Cardiac septum (tissue), 1 donor: ENCODE measurements around the gene TRAK1. TPM values are rescaled to one million over a fixed set of nuclear protein-coding genes. Genes with fewer than 3 reads are reported as not detected.

Source experiments
- DNase-seq: peaks from one replicate; pipeline ENCODE4 v3.0.0-alpha.2; 2020; ENCODE audit warnings: low spot score
- intact Hi-C: fragments of 100-400 bp; cut with DNase I; formaldehyde crosslinking; loops from one replicate; pipeline ENCODE4 v1.14.0; 2022
- total RNA-seq: library from RNA; stranded (reverse); fragmentation: NEBNext Ultra II Directional; extraction: Animal tissue kit (Norgen Biotek cat#: 25700); gene quantifications from one replicate; pipeline ENCODE4 v1.2.1, GENCODE V29; 2021
- donor health status: DM: no; HTN: no; CAD: no.

Gene TRAK1
- total RNA-seq, 1 donor from 2014 or later = 246 TPM

DNA sequence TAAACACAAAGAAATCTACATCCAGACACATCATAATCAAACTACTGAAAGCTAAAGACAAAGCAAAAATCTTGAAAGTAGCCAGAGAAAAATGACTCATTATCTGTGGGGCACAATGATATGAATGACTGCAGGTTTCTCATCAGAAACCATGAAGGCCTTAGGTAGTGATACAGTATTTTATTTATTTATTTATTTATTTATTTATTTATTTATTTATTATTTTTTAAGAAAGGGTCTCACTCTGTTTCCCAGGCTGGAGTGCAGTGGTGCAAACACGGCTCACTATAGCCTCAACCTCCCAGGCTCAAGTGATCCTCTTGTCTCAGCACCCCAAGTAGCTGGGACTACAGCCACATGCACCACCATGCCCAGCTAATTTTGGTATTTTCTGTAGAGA lies 159.6 kb downstream of the TRAK1 start:
- intact Hi-C loops = loop anchor here (5.0 to 10.0 kb wide), 2 partner anchors 297 to 504 kb away; no protein-coding TSS in a partner anchor
- DNase-seq = no peak

DNA sequence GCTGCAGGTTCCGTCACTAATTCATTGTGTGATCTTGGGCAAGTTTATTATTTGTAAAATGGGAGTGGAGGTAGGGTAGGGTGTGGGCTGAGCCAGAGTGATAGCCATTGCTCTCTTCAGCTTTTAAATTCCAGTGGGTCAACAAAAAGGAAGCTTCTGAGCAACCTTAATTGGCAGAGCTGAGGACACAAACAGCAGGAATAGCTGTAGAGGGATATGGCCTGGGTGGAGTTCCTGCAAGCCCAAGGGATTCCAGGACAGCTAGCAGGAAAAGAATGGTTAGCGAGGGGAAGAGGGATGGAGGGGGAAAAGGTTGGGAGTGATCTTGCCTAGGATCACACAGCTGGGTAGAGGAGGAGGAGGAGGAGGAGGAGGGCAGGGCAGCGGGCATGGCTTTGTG lies 163.4 kb downstream of the TRAK1 start:
- no peak for DNase-seq
- intact Hi-C loops = loop anchor here (5.0 to 10.0 kb wide), 2 partner anchors 293 to 500 kb away; no protein-coding TSS in a partner anchor

DNA sequence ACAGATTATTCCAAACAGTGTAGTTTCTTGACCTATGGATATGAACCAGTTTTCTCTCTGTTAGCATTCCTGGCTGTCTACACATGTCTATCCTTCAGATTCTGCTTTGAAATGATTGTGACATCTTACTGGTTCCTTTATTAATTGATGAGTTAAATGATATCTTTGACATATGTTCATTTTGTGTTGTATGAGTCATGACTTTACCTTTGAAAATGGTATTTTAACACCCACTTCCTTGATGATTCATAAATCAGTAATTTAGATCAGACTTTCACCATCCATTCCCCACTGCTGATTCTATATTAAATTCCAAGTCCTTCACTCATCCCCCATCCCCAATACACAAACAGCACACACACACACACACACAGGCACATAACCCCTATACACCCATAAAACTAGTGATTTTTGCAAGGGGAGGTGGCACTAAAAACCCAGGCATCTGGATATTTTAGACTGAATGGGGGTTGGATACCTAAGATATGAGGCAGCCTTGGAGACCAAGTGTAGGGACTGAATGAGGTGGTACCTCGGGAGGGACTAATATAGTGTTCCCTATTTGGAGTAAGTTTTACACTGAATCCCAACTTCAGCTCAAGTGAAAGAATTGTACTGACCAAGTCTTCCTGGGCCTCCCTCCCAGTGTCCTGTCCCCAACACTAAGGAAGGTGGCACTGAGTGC lies 165.1 kb downstream of the TRAK1 start:
- intact Hi-C loops = loop anchor here (10.0 kb wide), 1 partner anchor 499 kb away; no protein-coding TSS in a partner anchor
- DNase-seq = no peak

DNA sequence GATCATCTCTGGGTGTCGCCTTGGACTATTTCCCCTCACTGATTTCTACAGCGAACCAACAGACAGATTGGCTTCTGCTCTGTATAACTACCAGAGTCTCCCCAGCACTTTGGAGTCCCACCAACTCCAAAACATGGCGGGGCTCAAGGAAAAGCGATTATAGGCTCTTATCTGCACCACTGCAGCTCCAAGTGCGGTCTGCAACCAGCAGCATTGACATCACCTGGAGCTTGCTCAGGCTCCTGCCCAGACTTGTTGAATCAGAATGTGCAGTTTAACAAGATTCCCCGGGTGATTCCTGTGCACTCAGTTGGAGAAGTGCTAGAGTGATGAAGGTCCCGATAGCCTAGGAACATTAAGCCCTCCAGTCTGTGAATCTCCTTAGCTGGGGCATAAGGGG lies 165.8 kb downstream of the TRAK1 start:
- intact Hi-C loops = loop anchor here (10.0 kb wide), 1 partner anchor 498 kb away; no protein-coding TSS in a partner anchor
- no peak for DNase-seq

DNA sequence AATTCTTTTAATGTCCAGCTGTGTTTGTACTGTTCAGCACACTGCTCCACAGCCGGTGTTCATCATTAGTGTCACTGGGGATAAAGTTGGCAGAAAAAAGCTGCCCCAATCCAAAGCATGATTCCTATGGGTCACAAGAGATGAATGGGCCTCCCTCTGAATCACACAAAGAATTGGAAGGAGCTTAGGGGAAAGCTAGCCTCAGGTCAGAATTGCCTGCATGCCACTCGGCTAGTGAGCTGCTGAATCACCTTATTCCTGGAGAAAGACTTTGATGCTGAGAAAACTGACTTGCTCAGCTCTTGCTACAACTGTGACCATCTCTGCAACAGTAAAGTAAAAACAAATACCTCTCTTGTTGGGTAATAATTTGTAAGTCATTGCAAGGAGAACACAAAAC lies 171.4 kb downstream of the TRAK1 start:
- intact Hi-C loops = no loop called here
- no peak for DNase-seq

DNA sequence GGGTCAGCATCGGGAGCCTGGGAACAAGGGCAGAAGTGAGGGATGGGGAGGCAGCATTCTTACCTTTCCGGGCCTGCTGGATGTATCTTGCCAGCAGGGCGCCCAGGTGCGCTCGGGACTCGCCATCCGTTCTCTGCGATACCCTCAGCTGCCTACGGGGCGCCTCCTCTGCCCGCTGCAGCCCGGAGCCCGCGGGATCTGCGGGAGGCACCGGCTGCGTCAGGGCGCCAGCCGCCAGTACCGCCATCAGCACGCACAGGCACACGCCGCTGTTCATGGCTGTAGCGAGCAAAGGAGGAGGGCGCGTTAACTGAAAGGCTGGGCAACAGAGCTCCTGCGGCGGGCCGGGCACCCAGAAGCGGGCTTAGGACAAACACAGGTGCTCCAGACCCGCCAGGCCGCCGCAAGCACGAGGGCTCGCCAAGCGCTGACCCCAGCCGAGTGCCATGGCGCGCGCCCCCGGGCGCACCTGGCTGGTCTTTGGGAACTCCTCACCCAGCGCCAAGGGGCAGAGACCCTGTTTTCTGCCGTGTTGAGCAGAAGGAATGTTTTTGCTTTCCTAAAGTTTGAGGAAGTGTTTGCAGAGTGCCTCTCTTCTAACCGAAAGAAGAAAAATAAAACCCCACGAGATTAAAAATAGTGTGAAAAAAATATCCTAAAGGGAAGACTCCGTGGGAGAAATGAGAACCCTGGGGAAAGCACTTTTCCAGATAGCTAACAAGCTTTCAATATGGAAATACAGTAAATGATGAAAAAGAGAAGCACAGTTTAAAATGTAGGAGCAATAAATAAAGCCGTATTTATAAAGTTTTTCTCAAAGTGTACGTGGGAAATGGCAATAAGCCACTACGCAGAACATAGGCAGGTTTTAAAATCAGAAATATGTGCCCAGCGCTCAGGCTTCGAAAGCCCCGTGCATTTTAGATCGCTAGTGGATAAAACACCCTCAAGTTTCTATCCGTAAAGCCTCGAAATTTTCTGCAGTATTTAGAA lies 172.5 kb downstream of the TRAK1 start:
- DNase-seq = no peak
- intact Hi-C loops = no loop called here

DNA sequence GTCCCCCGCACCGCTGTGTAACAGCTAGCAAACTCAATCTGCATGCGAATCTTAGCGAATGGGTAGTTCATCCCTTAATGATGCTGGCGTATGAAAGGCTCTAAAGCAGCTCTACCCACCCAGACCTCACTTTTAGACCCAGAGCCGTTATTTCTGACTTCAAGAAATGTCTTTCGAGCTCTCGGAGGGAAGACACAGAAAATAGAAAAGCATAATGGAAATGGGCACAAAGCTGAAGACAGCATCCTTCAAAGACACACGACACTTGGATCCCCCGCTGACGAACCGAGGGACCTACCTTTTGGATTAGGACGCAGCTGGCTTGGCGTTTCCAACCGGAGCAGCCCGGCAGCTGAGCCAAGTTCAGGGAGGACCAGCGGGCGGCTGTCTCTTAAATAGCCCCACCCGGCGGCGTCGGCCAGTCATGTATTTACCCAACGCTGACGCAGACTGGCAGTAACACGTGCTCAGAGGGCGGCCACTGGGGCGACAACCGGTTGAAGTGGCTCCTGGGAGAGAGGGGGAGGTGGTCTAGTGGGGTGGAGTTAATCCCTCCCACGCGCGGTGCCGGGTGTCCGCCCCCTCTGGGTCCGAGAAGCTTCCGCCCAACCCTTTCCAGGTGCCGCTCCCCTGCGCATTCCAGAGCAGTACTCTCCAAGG lies 173.4 kb downstream of the TRAK1 start:
- DNase-seq = no peak
- intact Hi-C loops = no loop called here

DNA sequence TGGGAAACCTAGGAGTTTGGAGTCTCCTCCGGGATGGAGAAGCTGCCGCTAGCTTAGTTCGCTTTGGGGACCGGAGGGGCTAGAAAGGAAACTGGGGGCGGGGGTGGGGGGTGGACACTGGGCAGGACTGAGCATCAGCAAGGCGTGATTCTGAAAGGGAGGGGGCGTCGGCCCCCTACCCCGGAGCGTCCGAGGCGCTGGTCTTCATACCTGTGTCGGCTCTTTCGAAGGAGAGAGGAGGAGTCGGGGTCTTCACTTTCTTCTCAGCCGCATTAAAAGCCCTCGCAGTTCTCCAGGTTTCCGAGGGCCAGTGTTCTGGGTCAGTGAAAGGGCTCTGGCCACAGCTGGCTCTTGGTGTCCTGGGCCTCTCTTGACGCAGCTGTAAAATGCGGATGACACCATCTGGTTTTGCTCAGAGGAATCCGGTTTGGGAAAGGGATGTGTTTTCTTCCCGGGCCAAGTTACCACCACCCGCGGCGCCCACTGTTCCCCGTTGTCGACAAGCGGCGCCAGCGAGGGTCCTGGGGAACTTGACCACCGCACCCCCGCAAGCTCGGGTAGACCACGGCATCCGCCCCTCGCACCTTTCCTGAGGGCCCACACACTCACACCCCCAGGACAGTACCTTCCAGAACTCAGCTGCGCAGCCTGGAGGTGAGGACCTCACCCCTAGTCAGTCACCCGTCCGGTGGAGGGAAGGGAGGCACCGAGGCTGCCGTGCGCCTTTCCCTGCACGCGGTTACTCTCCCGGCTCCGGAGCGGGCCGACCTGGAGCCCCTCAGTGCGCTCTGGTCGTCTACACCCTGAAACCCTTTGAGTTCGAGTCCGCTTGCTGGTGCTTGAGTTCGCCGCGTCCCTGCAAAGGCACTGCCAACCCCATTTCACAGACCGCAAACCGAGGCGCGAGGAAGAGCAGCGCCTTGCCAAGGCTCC lies 174.2 kb downstream of the TRAK1 start:
- intact Hi-C loops = no loop called here
- no peak for DNase-seq

DNA sequence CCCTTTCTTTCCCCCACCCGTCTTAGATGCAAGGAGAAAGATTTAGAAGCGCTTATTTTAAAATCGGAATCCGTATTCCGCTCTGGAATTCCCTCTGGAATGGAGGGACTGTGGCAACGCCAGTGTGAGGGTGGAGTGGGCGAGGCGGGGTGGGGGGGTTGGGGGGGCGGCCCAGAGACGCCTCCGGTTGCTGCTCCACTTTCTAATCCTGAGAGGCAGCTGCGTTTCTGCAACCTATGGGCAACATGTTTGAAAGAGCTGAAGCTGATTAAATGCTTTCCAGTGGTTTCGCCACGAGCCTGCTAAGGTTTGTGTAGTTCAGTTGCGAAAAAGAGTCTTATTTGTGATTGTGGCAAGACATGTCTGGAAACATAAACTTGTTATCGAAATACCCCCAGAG lies 174.9 kb downstream of the TRAK1 start, which contains the start of gene CCK:
Gene CCK (minus strand): TSS at position 101 of the 400 bp plus-strand sequence. CDS start 2,555 bp downstream, outside the sequence.
- intact Hi-C loops = no loop called here
- no peak for DNase-seq

DNA sequence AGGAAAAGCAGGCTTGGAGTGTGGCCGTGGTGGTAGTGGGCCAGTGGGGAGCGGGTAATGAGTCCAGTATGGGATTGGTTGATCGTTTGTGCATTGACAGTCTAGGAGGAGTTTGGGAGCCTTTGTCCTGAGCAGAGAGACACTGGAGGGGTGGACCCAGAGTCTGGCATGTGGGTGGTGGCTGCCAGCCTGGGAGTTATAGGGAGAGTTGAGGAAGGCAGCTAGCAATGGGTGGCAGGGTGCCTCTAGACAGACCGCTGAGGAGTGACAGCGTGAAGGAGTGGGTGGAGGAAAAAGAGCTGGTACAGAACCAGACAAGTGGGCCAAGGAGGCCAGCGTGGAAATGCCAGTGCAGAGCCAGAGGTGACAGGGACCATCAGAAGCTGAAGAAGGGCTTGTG lies 176.7 kb downstream of the TRAK1 start:
- DNase-seq = no peak
- intact Hi-C loops = no loop called here

DNA sequence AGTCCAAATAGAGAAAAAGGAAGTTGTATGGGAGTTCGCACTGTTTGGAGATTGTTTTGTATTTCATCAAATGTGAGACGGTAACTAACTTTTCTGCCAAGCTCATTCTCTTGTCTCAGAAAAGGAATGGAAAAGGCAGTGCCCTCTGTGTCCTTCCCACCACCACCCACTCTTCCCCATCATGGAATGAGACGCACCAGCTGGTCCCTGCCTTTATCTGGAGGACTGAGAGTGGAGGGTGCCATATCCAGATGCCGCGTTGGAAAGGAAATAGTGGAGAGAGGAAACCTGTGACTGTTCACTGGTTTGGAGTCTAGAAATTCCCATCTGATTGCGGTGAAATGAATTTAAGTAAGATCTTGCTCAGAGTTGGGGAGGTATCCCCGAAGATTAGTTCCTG lies 178.5 kb downstream of the TRAK1 start:
- no peak for DNase-seq
- intact Hi-C loops = no loop called here

DNA sequence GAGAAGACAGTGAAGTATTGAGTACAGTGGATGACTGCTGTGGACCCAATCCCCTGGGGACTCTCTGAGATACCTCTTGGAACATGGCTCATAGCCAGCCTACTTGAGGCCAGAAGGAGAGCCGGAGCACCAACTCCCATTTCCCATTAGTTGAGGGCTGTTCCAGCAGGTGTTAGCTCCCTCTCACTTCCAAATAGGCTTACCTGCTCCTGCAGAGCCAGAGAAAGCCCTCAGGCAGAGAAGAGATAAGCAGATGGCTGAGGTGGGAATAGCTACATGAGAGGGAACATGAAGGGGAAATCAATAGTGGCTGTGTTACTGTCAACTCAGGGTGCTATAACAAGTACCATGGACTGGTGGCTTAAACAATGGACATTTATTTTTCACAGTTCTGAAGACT lies 179.4 kb downstream of the TRAK1 start:
- intact Hi-C loops = no loop called here
- DNase-seq = no peak

DNA sequence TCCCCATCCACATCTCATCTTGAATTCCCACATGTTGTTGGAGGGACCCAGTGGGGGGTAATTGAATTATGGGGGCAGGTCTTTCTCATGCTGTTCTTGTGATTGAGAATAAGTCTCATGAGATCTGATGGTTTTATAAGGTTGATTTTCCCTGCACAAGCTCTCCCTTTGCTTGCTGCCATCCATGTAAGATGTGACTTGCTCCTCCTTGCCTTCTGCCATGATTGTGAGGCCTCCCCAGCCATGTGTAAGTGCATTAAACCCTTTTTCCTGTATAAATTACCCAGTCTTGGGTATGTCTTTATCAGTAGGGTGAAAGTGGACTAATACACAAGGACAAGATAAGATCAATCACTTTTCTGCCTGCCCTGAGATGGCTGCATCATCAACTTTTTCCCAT lies 180.6 kb downstream of the TRAK1 start:
- intact Hi-C loops = no loop called here
- DNase-seq = no peak

DNA sequence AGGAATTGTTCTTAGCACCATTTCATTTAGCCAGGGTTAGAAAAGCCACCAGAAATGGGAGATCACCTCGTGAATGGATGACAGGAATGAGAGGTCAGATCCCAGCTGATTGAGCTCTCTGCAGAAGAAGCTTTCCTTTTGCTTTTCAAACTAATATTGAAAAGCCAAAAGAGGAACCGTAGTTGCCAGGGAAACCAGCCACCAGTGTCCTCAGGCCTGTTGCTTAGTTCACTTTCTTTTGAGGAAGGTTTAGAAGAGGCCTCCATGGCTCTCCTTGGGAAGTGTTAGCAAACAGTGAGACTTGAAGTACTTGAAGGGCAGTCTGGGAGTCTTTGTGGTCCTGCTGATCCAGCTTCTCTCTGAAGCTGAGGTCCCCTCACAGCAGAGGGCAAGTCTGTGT lies 182.2 kb downstream of the TRAK1 start:
- no peak for DNase-seq
- intact Hi-C loops = no loop called here

DNA sequence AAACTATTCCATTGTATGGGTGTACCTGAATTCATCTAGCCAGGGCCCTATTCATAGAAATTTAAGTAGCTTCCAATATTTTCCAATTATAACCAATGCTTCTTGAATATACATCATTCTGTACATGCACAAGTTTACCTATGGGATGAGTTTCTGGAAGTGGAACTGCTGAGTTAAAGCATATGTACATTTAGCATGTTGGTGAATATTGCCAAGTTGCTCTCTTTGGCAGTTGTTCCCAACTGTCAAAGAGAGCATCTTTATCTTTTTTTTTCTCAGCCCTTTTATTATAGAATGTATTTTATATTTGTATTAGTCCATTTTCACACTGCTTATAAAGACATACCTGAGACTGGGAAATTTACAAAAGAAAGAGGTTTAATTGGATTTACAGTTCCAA lies 183.1 kb downstream of the TRAK1 start:
- intact Hi-C loops = no loop called here
- DNase-seq = no peak

DNA sequence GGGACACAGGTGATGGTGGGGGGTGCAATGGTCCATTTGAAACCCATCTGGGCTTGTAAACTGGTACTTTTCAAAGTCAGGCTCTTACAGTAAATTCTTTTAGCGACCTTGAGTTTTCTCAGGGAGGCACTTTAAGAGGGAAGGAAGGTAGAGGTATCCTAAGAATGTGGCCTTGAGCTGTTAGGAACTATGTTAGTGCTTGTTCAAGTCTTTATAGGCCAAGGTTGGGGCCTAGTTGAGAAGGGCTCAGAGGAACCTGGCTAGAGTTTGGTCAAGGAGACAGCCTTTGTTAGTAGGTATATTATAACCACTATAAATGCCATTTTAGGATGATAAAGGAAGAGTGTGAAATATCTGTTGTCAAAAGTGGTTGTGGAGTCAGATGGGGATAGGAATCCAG lies 184.1 kb downstream of the TRAK1 start:
- intact Hi-C loops = no loop called here
- DNase-seq = no peak
